HepG2 (cell line): ENCODE results near the gene ZNF500. TPM values are rescaled to one million over a fixed set of nuclear protein-coding genes. Genes with fewer than 3 reads are reported as not detected.

Experiments used
- DRAP1 ChIP-seq: IDR thresholded peaks from 2 replicates; pipeline ENCODE4 v1.6.1; 2016; ENCODE audit warnings: missing genetic modification reagents, missing compliant biosample characterization
- ETV6 ChIP-seq: sonication (generic); formaldehyde crosslinking; conservative IDR thresholded peaks from 2 replicates; pipeline ENCODE4 v1.4.0; 2020; ENCODE audit warnings: missing genetic modification reagents
- HNF4G ChIP-seq, 2 experiments: sonication (generic) in 1 of 2; formaldehyde crosslinking in 1 of 2; IDR thresholded peaks; 2 replicates each; pipeline versions ENCODE4 v1.4.0 to v1.6.1; 2011 to 2020; ENCODE audit warnings: borderline replicate concordance in 2 of 2, low read depth in 2 of 2, mild to moderate bottlenecking in 2 of 2, low read length in 1 of 2, missing genetic modification reagents in 1 of 2, moderate library complexity in 1 of 2
- HOXA7 ChIP-seq: sonication (generic); formaldehyde crosslinking; IDR thresholded peaks from 2 replicates; pipeline ENCODE4 v1.8.1; 2022; ENCODE audit warnings: mild to moderate bottlenecking, missing genetic modification reagents, moderate library complexity
- KDM1A ChIP-seq: IDR thresholded peaks from 2 replicates; pipeline ENCODE4 v1.6.1; 2016; ENCODE audit warnings: missing compliant biosample characterization
- MAFK ChIP-seq, 2 experiments: IDR thresholded peaks in 1 of 2; conservative IDR thresholded peaks in 1 of 2; 2 replicates each; pipeline ENCODE4 v1.6.1; 2011; ENCODE audit warnings: improper control_type of control experiment in 2 of 2, low read length in 2 of 2
- MXD4 ChIP-seq: IDR thresholded peaks from 2 replicates; pipeline ENCODE4 v1.6.1; 2016; ENCODE audit warnings: mild to moderate bottlenecking, missing biosample characterization, missing genetic modification reagents
- NFYB ChIP-seq: sonication (generic); formaldehyde crosslinking; IDR thresholded peaks from 2 replicates; pipeline ENCODE4 v1.4.0; 2020; ENCODE audit warnings: missing genetic modification reagents
- NR2F6 ChIP-seq, 2 experiments: IDR thresholded peaks; 2 replicates each; pipeline ENCODE4 v1.6.1; 2016; ENCODE audit warnings: antibody characterized with exemption in 1 of 2, mild to moderate bottlenecking in 1 of 2
- RFXAP ChIP-seq: sonication (generic); formaldehyde crosslinking; IDR thresholded peaks from 2 replicates; pipeline ENCODE4 v1.4.0; 2020; ENCODE audit warnings: missing genetic modification reagents, borderline replicate concordance
- SIX1 ChIP-seq: sonication (generic); formaldehyde crosslinking; IDR thresholded peaks from 2 replicates; pipeline ENCODE4 v1.4.0; 2020; ENCODE audit warnings: missing genetic modification reagents, borderline replicate concordance
- SP5 ChIP-seq: IDR thresholded peaks from 2 replicates; pipeline ENCODE4 v1.6.1; 2016; ENCODE audit warnings: low read depth, borderline replicate concordance
- ZNF276 ChIP-seq: sonication (generic); formaldehyde crosslinking; IDR thresholded peaks from 2 replicates; pipeline ENCODE4 v1.4.0; 2020; ENCODE audit warnings: mild to moderate bottlenecking, low read depth, missing genetic modification reagents
- ZNF282 ChIP-seq: fragments of 450-650 bp; IDR thresholded peaks from 2 replicates; pipeline ENCODE4 v1.6.1; 2018; ENCODE audit not compliant: partially characterized antibody
- ZNF530 ChIP-seq: sonication (generic); formaldehyde crosslinking; IDR thresholded peaks from 2 replicates; pipeline ENCODE4 v1.5.0; 2020; ENCODE audit warnings: low read depth, mild to moderate bottlenecking, missing genetic modification reagents
- ZNF615 ChIP-seq: sonication (generic); formaldehyde crosslinking; IDR thresholded peaks from 2 replicates; pipeline ENCODE4 v1.5.0; 2020; ENCODE audit warnings: mild to moderate bottlenecking, missing genetic modification reagents, borderline replicate concordance
- polyA plus RNA-seq, 8 experiments: library from polyadenylated mRNA; depleted of rRNA in 3 of 8; stranded (reverse) in 7 of 8; unstranded in 1 of 8; fragments of >200 nt; fragmentation: Illumina TruSeq in 4 of 8; extraction: Trizol in 4 of 8; gene quantifications; 2 replicates each; pipeline versions ENCODE4 v1.2.1 to v1.2.3, GENCODE V29; 2011 to 2016; ENCODE audit warnings: low read depth in 4 of 8, missing spikeins in 1 of 8, mixed read lengths in 1 of 8; ENCODE audit not compliant: insufficient read depth in 1 of 8
- total RNA-seq, 5 experiments: library from RNA; depleted of rRNA; stranded (reverse); fragments of >200 nt; fragmentation: Illumina TruSeq; extraction: Trizol; gene quantifications; 2 replicates each; pipeline ENCODE4 v1.2.3, GENCODE V29; 2016; ENCODE audit warnings: low read depth in 1 of 5

The ZNF500 gene
- total and polyA plus RNA-seq, 2 of the 13 experiments (the other 11 are each of a cell fraction or from before 2014, with no cell fraction given): 6.1 to 12.2 TPM

- TF ChIP-seq MAFK (conservative IDR thresholded peaks at IDR 0.05 in 1 of 2, IDR thresholded peaks at IDR 0.05 in 1 of 2; ENCODE audit: low read length in 2 of 2) (no peak), ZNF615 (no peak), ZNF276 (CRISPR knock-in tag) (no peak), NFYB (CRISPR knock-in tag) (peak; percentile 94), ETV6 (CRISPR knock-in tag) (no peak), MXD4 (CRISPR knock-in tag) (peak; percentile 34; the same call in 1 of the 2 replicates), KDM1A (CRISPR knock-in tag) (no peak), RFXAP (peak; percentile 53; the same call in 1 of the 2 replicates), HOXA7 (CRISPR knock-in tag) (no peak), DRAP1 (CRISPR knock-in tag) (peak; percentile 42; the same call in 1 of the 2 replicates), SP5 (CRISPR knock-in tag) (0 out of 2 replicates have a peak, but pooled peaks have one; percentile 9), ZNF530 (CRISPR knock-in tag) (no peak), HNF4G (IDR thresholded peaks at IDR 0.05; ENCODE audit: borderline replicate concordance, low read depth, low read length) (no peak), HNF4G (CRISPR knock-in tag; IDR thresholded peaks at IDR 0.05; ENCODE audit: borderline replicate concordance, low read depth) (no peak), ZNF282 (no peak), NR2F6 (IDR thresholded peaks at IDR 0.05) (no peak), NR2F6 (CRISPR knock-in tag; IDR thresholded peaks at IDR 0.05) (no peak), SIX1 (CRISPR knock-in tag) (no peak)
These were observed 35.8 kb upstream of the ZNF500 start (continued) for GRCh38 chr16:4802659-4803287.
